OCI-LY1 (cell line): ENCODE results near the gene LUZP1.

Source experiments
- H2AFZ ChIP-seq: fragments of 200-600 bp; sonication (generic), shearing (Covaris generic); 2 replicates; pipeline ENCODE4 v1.6.0; 2014; ENCODE audit warnings: antibody characterized with exemption, mild to moderate bottlenecking, low read length
- H3F3A ChIP-seq: fragments of 200-600 bp; sonication (generic), shearing (Covaris generic); 2 replicates; pipeline ENCODE4 v1.6.0; 2014; ENCODE audit warnings: mild to moderate bottlenecking, antibody characterized with exemption, low read length, moderate library complexity; ENCODE audit not compliant: insufficient read depth
- H3K27ac ChIP-seq: fragments of 200-600 bp; sonication (generic); 2 replicates; pipeline ENCODE4 v1.5.1; 2014; ENCODE audit warnings: low read length, mixed run types, mild to moderate bottlenecking, low read depth; ENCODE audit not compliant: poor library complexity, severe bottlenecking
- H3K27me3 ChIP-seq: fragments of 200-600 bp; sonication (generic); 2 replicates; pipeline ENCODE4 v1.6.0; 2014; ENCODE audit warnings: antibody characterized with exemption, mild to moderate bottlenecking, low read length, moderate library complexity; ENCODE audit not compliant: insufficient read depth
- H3K36me3 ChIP-seq: fragments of 200-600 bp; sonication (generic); 2 replicates; pipeline ENCODE4 v1.6.1; 2014; ENCODE audit warnings: mild to moderate bottlenecking, antibody characterized with exemption, low read length, moderate library complexity, mixed read lengths; ENCODE audit not compliant: insufficient read depth
- H3K4me1 ChIP-seq: fragments of 200-600 bp; sonication (generic); 2 replicates; pipeline ENCODE4 v1.5.1; 2014; ENCODE audit warnings: mild to moderate bottlenecking, low read length, moderate library complexity; ENCODE audit not compliant: insufficient read depth, severe bottlenecking
- H3K4me2 ChIP-seq: fragments of 200-600 bp; sonication (generic), shearing (Covaris generic); 2 replicates; pipeline ENCODE4 v1.6.1; 2014; ENCODE audit warnings: low read length
- H3K4me3 ChIP-seq: fragments of 200-600 bp; sonication (generic); 2 replicates; pipeline ENCODE4 v1.5.1; 2014; ENCODE audit warnings: low read length, low read depth, mild to moderate bottlenecking, mixed read lengths; ENCODE audit not compliant: poor library complexity, severe bottlenecking
- H3K79me2 ChIP-seq: fragments of 200-600 bp; shearing (Covaris generic); 2 replicates; pipeline ENCODE4 v1.6.1; 2016; ENCODE audit warnings: mixed run types, low read length, mixed read lengths; ENCODE audit not compliant: insufficient read depth
- H3K9ac ChIP-seq: fragments of 200-600 bp; sonication (generic), shearing (Covaris generic); 2 replicates; pipeline ENCODE4 v1.6.1; 2014; ENCODE audit warnings: mild to moderate bottlenecking, low read length, mixed read lengths
- H3K9me2 ChIP-seq: fragments of 200-600 bp; sonication (generic), shearing (Covaris generic); 2 replicates; pipeline ENCODE4 v1.6.1; 2014; ENCODE audit warnings: low read depth, mild to moderate bottlenecking, low read length, mixed read lengths
- H3K9me3 ChIP-seq: fragments of 200-600 bp; shearing (Covaris generic); 2 replicates; pipeline ENCODE4 v1.6.1; 2014; ENCODE audit warnings: low read length, mixed read lengths
- H4K20me1 ChIP-seq: fragments of 200-600 bp; sonication (generic), shearing (Covaris generic); 2 replicates; pipeline ENCODE4 v1.6.0; 2016; ENCODE audit warnings: mild to moderate bottlenecking, low read length; ENCODE audit not compliant: insufficient read depth
- EZH2 ChIP-seq: fragments of 200-600 bp; sonication (generic), shearing (Covaris generic); IDR thresholded peaks from 2 replicates; pipeline ENCODE4 v1.8.0; 2017; ENCODE audit warnings: borderline replicate concordance, mixed run types, mild to moderate bottlenecking, antibody characterized with exemption, low read length, moderate library complexity, mixed read lengths
- TF ChIP-seq, protein P1 (sequence below): fragments of 200-600 bp; sonication (generic), shearing (Covaris generic); IDR thresholded peaks from 2 replicates; pipeline ENCODE4 v1.5.1; 2017; ENCODE audit warnings: mild to moderate bottlenecking, antibody characterized with exemption, low read length, moderate library complexity, mixed read lengths

Gene LUZP1

DNA sequence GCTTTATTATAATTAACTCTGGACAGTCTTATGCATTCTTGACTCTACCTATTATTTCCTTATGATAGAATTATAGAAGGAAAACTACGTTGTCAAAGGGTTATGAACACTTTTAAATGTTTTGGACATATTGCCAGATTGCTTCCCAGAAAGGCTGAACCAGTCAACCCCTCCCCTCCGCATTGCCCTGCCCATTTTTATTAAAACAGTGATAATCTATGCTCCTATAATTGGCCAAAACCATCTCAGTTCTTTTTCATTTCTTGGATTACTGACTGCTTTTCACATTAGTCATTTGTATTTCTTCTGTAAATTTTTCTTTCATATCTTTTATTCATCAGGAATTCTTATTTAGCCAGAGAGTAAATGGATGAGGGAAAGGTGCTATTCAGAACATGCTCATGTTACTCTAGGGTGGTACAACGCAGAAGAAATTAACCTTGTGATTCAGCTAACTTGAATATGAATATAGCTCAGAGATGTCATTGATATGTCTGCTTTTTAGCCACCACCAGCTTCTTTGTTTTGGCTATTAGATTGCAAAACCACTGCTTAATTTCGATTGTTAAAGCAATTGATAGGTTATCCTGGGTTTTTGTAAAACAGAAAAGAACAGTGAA is 117.3 kb downstream of the LUZP1 start:
- Histone ChIP-seq H3K27ac (no peak overlapping the region), H3K9ac (no peak overlapping the region), H3K27me3 (no peaks in the 10 kb centered on the region), H3K36me3 (peaks cover 62% of the 10 kb centered on the region), H3K4me1 (no peaks in the 10 kb centered on the region), H3K9me2 (no peaks in the 10 kb centered on the region; the same call in 1 of the 2 replicates), H3K4me2 (no peak overlapping the region), H3K4me3 (no peak overlapping the region), H4K20me1 (no peaks in the 10 kb centered on the region), H3F3A (no peaks in the 10 kb centered on the region), H3K79me2 (peaks cover 6% of the 10 kb centered on the region; the same call in 1 of the 2 replicates), H3K9me3 (no peaks in the 10 kb centered on the region), H2AFZ (no peak overlapping the region)
- TF ChIP-seq, protein P1, sequence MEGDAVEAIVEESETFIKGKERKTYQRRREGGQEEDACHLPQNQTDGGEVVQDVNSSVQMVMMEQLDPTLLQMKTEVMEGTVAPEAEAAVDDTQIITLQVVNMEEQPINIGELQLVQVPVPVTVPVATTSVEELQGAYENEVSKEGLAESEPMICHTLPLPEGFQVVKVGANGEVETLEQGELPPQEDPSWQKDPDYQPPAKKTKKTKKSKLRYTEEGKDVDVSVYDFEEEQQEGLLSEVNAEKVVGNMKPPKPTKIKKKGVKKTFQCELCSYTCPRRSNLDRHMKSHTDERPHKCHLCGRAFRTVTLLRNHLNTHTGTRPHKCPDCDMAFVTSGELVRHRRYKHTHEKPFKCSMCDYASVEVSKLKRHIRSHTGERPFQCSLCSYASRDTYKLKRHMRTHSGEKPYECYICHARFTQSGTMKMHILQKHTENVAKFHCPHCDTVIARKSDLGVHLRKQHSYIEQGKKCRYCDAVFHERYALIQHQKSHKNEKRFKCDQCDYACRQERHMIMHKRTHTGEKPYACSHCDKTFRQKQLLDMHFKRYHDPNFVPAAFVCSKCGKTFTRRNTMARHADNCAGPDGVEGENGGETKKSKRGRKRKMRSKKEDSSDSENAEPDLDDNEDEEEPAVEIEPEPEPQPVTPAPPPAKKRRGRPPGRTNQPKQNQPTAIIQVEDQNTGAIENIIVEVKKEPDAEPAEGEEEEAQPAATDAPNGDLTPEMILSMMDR = no peak
- no peak for TF ChIP-seq EZH2

DNA sequence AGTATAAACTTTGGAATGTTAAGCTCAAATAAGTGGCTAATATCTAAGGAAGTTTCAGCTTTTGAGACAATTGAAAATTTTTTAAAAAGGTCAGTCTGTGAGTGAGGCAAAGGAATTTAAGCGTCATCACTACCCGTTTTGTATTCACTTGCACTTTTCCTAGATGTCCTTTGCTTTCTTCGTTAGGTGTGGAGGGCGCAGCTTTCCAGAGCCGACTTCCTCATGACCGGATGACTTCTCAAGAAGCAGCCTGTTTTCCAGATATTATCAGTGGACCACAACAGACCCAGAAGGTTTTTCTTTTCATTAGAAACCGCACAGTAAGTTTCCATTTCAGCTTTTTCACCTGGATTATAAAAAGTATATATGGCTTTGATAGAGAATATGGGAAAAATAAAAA is 118.5 kb downstream of the LUZP1 start:
- no peaks in the 10 kb centered on the region for H4K20me1 ChIP-seq
- no peaks in the 10 kb centered on the region for H3F3A ChIP-seq
- H3K4me1 ChIP-seq = no peaks in the 10 kb centered on the region
- peaks cover 6% of the 10 kb centered on the region; the same call in 1 of the 2 replicates for H3K79me2 ChIP-seq
- no peak overlapping the region for H3K4me2 ChIP-seq
- peaks cover 50% of the 10 kb centered on the region for H3K36me3 ChIP-seq
- H3K9ac ChIP-seq = no peak overlapping the region
- TF ChIP-seq, protein P1 = no peak
- TF ChIP-seq EZH2 = no peak
- H3K27ac ChIP-seq = no peak overlapping the region
- H3K9me3 ChIP-seq = no peaks in the 10 kb centered on the region
- no peak overlapping the region for H3K4me3 ChIP-seq
- no peaks in the 10 kb centered on the region for H3K27me3 ChIP-seq
- H3K9me2 ChIP-seq = no peaks in the 10 kb centered on the region
- H2AFZ ChIP-seq = no peak overlapping the region

DNA sequence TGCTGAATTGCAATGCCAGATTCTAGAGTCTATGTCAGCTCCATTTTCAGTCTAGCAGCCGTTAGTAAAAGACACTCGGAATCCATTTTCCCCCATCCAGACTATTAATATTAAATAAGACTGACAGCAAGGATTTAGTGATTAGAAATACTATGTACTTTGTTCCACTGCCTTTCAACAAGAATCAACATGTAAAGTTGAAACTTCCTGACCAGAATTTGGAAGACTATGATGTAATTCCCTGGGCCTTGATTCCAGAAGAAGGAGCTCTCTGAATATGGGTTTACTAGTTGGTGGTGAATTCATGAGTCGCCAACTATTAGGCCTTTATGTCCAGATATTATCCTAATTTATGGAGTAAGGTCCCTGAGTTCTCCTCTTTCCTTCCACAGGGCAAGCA is 124.6 kb downstream of the LUZP1 start:
- Histone ChIP-seq H3K4me1 (no peaks in the 10 kb centered on the region), H3K79me2 (peaks cover 27% of the 10 kb centered on the region), H2AFZ (no peak overlapping the region), H3K9ac (no peak overlapping the region), H3K36me3 (peaks cover 10% of the 10 kb centered on the region; the same call in 1 of the 2 replicates), H3K4me3 (no peak overlapping the region), H3F3A (no peaks in the 10 kb centered on the region), H4K20me1 (no peaks in the 10 kb centered on the region), H3K9me3 (no peaks in the 10 kb centered on the region), H3K27ac (no peak overlapping the region), H3K4me2 (no peak overlapping the region), H3K27me3 (no peaks in the 10 kb centered on the region), H3K9me2 (no peaks in the 10 kb centered on the region)
- TF ChIP-seq, protein P1 = no peak
- no peak for TF ChIP-seq EZH2
